Muscle of leg (tissue), 11 donors: ENCODE data around the gene C17orf107. TPM values are rescaled to one million over a fixed set of nuclear protein-coding genes. Genes with fewer than 3 reads are reported as not detected.
A peak's percentile ranks its signal among the peaks of the same experiment; 100 is the strongest.

Source experiments
- DNase-seq: peaks from one replicate; pipeline ENCODE4 v3.0.0; 2013
- H3K27ac ChIP-seq: one replicate; pipeline ENCODE4 v1.5.1; 2013; ENCODE audit warnings: mild to moderate bottlenecking, low read length, control low read depth
- H3K27me3 ChIP-seq: one replicate; pipeline ENCODE4 v1.6.1; 2013; ENCODE audit warnings: low read length; ENCODE audit not compliant: control insufficient read depth, insufficient read depth
- H3K36me3 ChIP-seq: one replicate; pipeline ENCODE4 v1.6.1; 2013; ENCODE audit warnings: low read length; ENCODE audit not compliant: control insufficient read depth, insufficient read depth
- H3K4me1 ChIP-seq: one replicate; pipeline ENCODE4 v1.6.1; 2013; ENCODE audit warnings: low read length; ENCODE audit not compliant: control insufficient read depth, insufficient read depth
- H3K4me3 ChIP-seq: one replicate; pipeline ENCODE4 v1.5.1; 2013; ENCODE audit warnings: low read length, control low read depth
- H3K9me3 ChIP-seq: replicated peaks from 2 replicates; pipeline ENCODE4 v1.6.1; 2013; ENCODE audit warnings: low read depth, low read length; ENCODE audit not compliant: control insufficient read depth
- WGBS: methylation state at CpG from one replicate; pipeline ENCODE4 v1.1.5; 2013; ENCODE audit warnings: missing lambda C conversion rate; ENCODE audit not compliant: insufficient coverage; 5-methylcytosine and 5-hydroxymethylcytosine counted together
- polyA plus RNA-seq, 8 donors: library from polyadenylated mRNA; unstranded; fragments of 120-200 nt; gene quantifications; one replicate each; pipeline versions ENCODE4 v1.2.1 to v1.2.3, GENCODE V29; 2013; ENCODE audit warnings: inconsistent platforms in 1 of 8, low replicate concordance in 1 of 8; ENCODE audit not compliant: insufficient read length in 8 of 8, insufficient read depth in 1 of 8
- total RNA-seq: library from RNA; stranded (reverse); fragments of 120-200 nt; gene quantifications from one replicate; pipeline ENCODE4 v1.2.4, GENCODE V29; 2013

C17orf107 gene
- total and polyA plus RNA-seq, 9 donors = 0.80 to 3.1 (median 1.4) TPM

GRCh38 chr17:4870855-4871254 lies 28.5 kb upstream of the C17orf107 start:
- Histone ChIP-seq H3K4me3 (no peak overlapping the region), H3K9me3 (no peaks in the 10 kb centered on the region), H3K27ac (no peak overlapping the region), H3K36me3 (peaks cover 4% of the 10 kb centered on the region), H3K27me3 (no peaks in the 10 kb centered on the region), H3K4me1 (no peaks in the 10 kb centered on the region)
- no peak for DNase-seq
- WGBS = 100% methylated on average over 1 of the region's 2 CpGs

- H3K27me3 ChIP-seq = no peaks in the 10 kb centered on the region
- WGBS = 39% methylated on average over 7 of the region's 8 CpGs
- H3K4me1 ChIP-seq = peaks cover 4% of the 10 kb centered on the region
- no peaks in the 10 kb centered on the region for H3K9me3 ChIP-seq
- no peak overlapping the region for H3K4me3 ChIP-seq
- H3K27ac ChIP-seq = peak overlapping the region; percentile 7
- H3K36me3 ChIP-seq = peaks cover 4% of the 10 kb centered on the region
- peak; percentile 67 for DNase-seq
Measured at GRCh38 chr17:4872786-4873185, 26.6 kb upstream of the C17orf107 start.

DNA sequence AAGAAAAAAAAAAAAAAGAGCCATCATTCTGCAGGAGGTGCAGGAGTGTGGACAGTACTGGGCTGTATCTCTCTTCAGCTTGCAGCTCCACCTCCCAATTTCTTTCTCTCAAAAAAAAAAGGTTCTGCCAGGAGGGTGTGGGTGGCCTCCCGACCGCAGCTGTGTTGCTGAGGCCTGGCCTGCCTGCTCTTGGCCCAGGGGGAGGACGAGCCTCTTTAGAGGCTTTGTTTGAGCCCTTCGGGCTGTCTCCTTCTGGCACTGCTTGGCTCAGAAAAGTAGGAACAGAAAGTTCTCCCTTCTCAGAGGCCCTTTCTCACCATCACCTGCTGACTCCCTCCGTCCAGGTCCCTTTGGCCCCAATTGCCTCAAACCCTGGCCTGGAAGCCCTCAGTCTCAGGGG lies 22.2 kb upstream of the C17orf107 start:
- peaks cover 28% of the 10 kb centered on the region for H3K36me3 ChIP-seq
- no peak overlapping the region for H3K27ac ChIP-seq
- no peak overlapping the region for H3K4me3 ChIP-seq
- no CpG with 5 or more reads among the region's 5 CpGs for WGBS
- H3K27me3 ChIP-seq = no peaks in the 10 kb centered on the region
- peaks cover 4% of the 10 kb centered on the region for H3K4me1 ChIP-seq
- H3K9me3 ChIP-seq = no peaks in the 10 kb centered on the region
- no peak for DNase-seq

DNA sequence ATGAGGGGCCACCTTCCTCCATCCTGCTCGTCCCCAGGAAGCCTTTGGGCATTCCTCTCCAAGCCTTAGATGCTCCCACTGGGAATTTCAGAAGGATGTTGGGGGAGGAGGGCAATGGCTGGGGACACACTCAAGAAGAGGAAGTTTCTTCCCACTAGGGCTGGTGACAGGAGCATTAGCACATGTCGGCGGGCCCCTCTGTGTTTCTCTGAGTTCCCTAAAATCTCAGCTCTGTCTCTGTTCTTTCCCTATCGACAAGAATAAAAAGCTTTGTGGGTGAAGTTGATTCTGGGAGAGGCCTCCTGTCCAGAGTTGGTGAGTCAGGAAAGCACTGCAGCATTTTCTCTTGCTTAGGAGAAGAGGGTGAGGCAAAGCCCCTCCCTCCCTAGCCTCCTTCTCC lies 19.7 kb upstream of the C17orf107 start:
- DNase-seq = no peak
- H3K27ac ChIP-seq = no peak overlapping the region
- H3K36me3 ChIP-seq = peaks cover 39% of the 10 kb centered on the region
- no peaks in the 10 kb centered on the region for H3K9me3 ChIP-seq
- H3K27me3 ChIP-seq = no peaks in the 10 kb centered on the region
- no peak overlapping the region for H3K4me3 ChIP-seq
- H3K4me1 ChIP-seq = peaks cover 4% of the 10 kb centered on the region
- no CpG with 5 or more reads among the region's 4 CpGs for WGBS

DNA sequence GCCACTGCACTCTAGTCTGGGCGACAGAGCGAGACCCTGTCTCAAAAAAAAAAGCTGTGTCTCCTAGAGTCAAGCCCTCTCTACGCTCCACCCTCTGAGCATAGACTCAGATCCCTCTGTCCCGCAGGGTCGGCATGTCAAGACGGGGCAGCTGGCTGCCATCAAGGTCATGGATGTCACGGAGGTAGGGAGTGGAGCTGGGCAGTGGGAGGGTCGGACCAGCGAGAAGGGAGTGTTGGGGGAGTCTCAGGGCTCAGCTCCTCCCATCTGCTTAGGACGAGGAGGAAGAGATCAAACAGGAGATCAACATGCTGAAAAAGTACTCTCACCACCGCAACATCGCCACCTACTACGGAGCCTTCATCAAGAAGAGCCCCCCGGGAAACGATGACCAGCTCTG lies 18.5 kb upstream of the C17orf107 start:
- peaks cover 51% of the 10 kb centered on the region for H3K36me3 ChIP-seq
- 73% methylated on average over 11 of the region's 15 CpGs for WGBS

GRCh38 chr17:4881761-4882555 lies 17.4 kb upstream of the C17orf107 start:
- peaks cover 62% of the 10 kb centered on the region for H3K36me3 ChIP-seq
- no peaks in the 10 kb centered on the region for H3K9me3 ChIP-seq
- peak; percentile 32 for DNase-seq
- H3K4me1 ChIP-seq = peaks cover 4% of the 10 kb centered on the region
- no peaks in the 10 kb centered on the region for H3K27me3 ChIP-seq
- WGBS = 100% methylated on average over 1 of the region's 9 CpGs
- no peak overlapping the region for H3K27ac ChIP-seq
- no peak overlapping the region for H3K4me3 ChIP-seq

More for the DNA sequence above, 18.5 kb upstream of the C17orf107 start:
- H3K4me1 ChIP-seq = peaks cover 4% of the 10 kb centered on the region
- DNase-seq = no peak
- no peak overlapping the region for H3K4me3 ChIP-seq
- H3K9me3 ChIP-seq = no peaks in the 10 kb centered on the region
- H3K27me3 ChIP-seq = no peaks in the 10 kb centered on the region
- H3K27ac ChIP-seq = no peak overlapping the region

- peaks cover 66% of the 10 kb centered on the region for H3K36me3 ChIP-seq
- WGBS = 94% methylated on average over 2 of the region's 4 CpGs
Measured at GRCh38 chr17:4884489-4884888, 14.8 kb upstream of the C17orf107 start.

DNA sequence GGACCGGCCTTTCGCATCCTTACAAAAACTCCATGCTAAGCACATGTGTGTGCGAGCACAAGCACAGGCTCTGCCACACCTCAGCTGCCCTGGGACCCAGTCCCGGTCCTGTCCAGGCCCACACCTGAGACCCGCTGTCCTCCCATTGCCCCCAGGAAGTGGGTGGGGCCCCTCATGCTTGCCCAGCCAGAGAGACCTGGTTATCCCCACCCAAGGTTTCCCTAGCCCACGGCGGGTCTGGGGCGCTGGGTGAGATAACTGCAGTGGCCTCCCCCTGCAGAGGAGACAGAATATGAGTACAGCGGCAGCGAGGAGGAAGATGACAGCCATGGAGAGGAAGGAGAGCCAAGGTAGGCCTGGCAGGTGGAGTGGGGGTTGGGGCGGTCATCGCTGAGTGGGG lies 12.5 kb upstream of the C17orf107 start:
- Histone ChIP-seq H3K4me1 (no peaks in the 10 kb centered on the region), H3K9me3 (no peaks in the 10 kb centered on the region), H3K36me3 (peaks cover 70% of the 10 kb centered on the region), H3K27me3 (no peaks in the 10 kb centered on the region), H3K4me3 (no peak overlapping the region), H3K27ac (no peak overlapping the region)
- no peak for DNase-seq
- WGBS = 88% methylated on average over 9 of the region's 12 CpGs

More at GRCh38 chr17:4884489-4884888, 14.8 kb upstream of the C17orf107 start:
- no peaks in the 10 kb centered on the region for H3K27me3 ChIP-seq
- no peaks in the 10 kb centered on the region for H3K4me1 ChIP-seq
- no peak overlapping the region for H3K4me3 ChIP-seq
- H3K9me3 ChIP-seq = no peaks in the 10 kb centered on the region
- H3K27ac ChIP-seq = no peak overlapping the region
- no peak for DNase-seq

GRCh38 chr17:4887581-4887980 lies 11.8 kb upstream of the C17orf107 start:
- WGBS = 83% methylated on average over 15 of the region's 18 CpGs
- DNase-seq = no peak
- H3K36me3 ChIP-seq = peaks cover 68% of the 10 kb centered on the region
- H3K27ac ChIP-seq = no peak overlapping the region
- H3K4me3 ChIP-seq = no peak overlapping the region
- no peaks in the 10 kb centered on the region for H3K4me1 ChIP-seq
- no peaks in the 10 kb centered on the region for H3K9me3 ChIP-seq
- H3K27me3 ChIP-seq = no peaks in the 10 kb centered on the region

DNA sequence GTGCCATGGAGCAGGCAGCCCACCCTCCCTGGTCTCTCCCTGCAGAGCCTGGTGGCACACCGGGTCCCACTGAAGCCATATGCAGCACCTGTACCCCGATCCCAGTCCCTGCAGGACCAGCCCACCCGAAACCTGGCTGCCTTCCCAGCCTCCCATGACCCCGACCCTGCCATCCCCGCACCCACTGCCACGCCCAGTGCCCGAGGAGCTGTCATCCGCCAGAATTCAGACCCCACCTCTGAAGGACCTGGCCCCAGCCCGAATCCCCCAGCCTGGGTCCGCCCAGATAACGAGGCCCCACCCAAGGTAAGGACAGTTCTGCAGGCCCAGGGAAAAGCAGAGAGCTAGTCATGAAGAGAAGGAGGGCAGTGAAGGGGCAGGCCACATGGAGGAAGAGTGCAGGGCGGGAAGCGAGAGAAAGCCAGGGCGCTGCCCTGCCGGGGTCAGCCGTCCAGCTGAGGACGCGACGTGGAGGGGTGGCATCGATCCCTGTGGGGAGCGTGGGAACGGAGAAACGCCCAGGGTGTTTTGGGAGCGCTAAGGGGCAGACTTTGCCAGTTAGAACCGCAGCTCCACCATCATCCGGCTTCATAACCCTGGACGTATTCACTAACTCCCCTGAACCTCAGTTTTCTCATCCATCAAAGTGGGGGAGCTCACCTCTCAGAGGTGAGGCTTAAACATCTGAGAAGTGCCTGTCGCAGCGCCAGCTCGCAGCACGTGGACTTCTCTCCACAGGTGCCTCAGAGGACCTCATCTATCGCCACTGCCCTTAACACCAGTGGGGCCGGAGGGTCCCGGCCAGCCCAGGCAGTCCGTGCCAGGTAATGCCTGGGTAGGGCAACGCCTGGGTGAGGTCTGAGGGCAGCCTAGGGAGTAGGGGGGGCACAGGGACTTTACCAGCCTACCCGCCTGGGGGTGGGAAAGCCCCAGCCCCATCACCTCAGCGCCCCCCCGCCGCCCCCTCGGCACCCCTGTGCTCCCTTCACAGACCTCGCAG lies 7.6 kb upstream of the C17orf107 start:
- Histone ChIP-seq H3K27ac (no peak overlapping the region), H3K36me3 (peaks cover 82% of the 10 kb centered on the region), H3K4me1 (no peaks in the 10 kb centered on the region), H3K9me3 (no peaks in the 10 kb centered on the region), H3K27me3 (no peaks in the 10 kb centered on the region), H3K4me3 (no peak overlapping the region)
- WGBS = 87% methylated on average over 23 of the region's 42 CpGs
- no peak for DNase-seq
